Medulla oblongata (tissue), 1 donor: Measurements from ENCODE around the gene FOXO3.

Experiments used
- DNase-seq: peaks from one replicate; pipeline ENCODE4 v3.0.0-alpha.2; 2015; ENCODE audit errors: extremely low spot score

Gene FOXO3

DNA sequence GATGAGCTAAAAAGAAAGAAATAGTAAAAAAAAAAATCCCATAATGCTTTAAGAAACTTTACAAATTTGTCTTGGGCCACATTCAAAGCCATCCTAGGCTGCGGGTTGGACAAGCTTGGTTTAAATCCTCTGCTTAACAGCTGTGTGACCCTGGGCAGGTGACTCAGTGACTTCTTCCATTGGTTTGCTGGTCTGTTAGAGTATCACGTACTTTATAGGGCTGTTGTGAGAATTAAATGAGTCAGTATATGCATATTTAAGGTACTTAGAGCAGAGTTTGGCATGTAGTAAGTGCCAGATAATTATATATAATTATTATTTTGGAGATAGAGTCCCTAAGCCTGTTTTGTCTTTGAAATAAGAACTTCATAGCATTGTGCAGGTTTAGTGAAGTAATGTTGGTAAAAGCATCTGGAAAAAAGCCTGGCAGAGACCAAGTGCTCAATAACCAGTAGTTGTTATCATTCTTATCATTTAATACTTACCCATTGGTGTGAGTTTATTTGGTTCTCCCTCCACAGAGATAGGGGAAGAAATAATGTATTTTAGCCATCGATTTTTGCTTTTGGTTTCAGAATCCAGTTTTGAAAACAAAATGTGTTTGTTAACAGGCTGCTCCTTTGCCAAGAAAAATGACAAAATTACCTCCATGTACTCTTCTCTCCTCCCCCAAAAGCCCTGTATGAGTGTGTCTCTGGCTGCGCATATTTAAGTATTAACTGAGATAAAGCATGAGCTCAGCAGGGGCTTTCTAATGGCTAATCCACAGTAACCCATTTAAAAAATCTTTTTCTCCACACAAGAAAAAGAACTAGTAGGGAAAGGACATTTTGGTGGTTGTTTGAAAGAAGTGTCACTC is 67.2 kb downstream of the FOXO3 start:
- no peak for DNase-seq

DNA sequence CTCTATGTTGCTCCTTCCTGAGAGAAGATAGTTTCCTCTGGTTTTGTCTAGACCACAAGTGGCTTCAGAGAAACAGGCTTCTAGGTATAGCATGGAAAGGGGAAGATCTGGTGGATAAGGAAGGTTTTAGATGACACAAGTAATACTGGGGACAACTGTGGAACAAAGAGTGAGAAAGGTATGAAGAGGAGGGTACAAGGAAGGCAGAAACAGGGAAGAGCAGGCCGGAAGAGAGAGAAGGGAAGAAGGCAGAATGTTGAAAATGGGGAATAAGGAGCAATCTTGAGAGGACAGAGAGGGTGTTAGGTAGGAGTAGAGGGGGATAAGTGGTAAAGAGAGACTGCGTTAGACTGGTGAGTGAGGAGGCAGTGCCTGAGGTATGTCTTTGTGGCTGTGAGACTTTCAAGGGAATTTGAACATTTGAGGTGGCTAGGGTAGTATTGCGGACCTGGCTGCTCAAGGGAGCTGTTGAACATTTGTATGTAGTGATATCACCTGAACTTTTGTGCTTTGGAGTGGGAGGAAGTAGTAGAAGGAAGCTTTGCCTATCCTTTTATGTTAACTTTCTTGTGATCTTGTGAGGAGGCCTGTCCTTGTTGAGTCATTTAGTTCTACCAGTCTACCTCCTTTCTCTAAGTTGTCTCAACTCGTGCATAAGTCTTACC is 69.5 kb downstream of the FOXO3 start:
- DNase-seq: no peak

DNA sequence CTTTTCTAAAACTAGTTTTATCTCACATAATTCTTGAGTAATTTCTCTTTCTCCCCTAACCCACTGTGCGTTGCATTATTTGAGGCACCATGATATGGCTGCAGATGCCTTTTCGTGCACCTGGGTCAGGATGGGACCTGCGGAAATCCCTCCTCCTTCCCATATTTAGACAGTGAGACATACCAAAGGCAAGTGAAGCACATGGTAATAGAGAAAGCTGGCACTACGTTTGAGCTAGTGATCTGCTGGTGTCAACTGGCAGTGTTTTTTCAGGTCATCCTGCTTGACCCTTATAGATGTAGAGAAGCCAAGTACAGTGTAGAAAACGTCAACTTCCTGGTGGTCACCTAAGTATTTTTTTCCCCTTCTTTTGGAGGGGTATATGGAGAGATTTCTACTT is 71.7 kb downstream of the FOXO3 start:
- no peak for DNase-seq

DNA sequence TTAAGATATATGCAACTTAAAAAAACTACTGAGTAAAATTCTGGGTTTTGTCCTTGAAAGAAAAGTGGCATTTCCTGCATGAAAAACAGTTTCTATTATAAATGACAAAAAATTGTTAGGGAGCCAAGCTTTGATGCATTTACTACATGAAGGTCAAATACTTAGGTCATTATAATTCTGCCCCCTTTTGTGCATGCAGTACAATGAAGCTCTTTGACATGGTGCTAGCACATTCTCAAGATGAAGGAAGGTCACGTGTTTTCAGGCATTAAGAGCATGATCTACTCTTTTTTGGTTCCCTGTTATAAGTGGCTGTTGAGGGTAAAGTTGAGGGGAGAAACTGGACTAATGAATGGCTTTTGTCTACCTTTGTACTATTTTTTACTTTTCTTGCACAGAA is 72.7 kb downstream of the FOXO3 start:
- DNase-seq: peak; percentile 41

DNA sequence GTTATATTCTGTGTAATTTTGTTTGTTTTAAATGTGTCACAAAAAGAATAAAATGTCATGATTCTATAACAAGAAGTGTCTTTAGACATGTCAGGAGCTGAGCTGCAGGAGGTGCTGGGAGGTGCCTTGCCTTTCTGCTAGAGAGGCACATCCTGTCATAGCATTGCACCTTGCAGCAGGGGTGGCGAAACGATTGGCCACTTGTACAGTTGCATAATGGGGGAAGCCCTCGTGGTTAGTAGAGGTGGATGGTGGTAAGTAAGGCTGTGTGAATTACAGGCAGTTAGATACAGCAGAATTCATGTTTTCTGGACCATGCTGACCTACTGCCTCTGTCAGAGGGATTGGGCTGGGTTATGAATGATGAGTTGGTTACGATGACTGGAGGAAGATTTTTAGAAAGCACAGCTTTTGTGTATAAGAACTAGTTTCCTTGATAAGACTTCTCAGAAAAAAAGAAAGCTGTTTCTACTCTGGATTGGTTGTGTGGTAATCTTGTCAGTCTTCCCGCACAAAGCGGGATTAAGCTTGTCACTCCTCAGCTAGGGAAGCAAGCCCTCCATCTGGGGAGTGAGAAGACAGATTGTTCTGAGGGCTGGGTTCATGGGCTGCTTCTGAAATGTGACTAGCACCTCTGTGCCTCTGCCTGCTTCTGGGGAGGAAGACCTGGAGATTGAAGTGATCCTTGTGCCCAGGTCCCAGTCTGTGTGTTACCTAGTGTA is 74.9 kb downstream of the FOXO3 start:
- DNase-seq: no peak

DNA sequence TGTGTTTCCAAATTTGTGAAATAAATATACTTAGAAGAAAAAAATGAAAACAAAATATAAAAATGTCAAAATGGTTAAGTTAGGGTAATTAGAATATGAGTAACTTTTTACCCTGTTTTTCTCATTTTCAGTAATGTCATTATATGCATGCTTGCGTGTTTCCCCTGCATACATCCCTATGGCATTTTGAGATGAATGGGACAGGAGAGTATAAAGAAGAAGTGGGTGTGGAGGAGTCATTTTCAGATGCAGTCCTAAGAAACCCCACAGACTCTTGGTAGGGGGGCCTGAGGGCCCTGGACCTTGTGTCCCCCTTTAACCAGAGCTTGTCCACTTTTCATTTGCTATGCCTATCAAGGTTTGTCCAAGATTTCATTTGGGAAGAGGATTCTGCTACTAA is 77.2 kb downstream of the FOXO3 start:
- no peak for DNase-seq

DNA sequence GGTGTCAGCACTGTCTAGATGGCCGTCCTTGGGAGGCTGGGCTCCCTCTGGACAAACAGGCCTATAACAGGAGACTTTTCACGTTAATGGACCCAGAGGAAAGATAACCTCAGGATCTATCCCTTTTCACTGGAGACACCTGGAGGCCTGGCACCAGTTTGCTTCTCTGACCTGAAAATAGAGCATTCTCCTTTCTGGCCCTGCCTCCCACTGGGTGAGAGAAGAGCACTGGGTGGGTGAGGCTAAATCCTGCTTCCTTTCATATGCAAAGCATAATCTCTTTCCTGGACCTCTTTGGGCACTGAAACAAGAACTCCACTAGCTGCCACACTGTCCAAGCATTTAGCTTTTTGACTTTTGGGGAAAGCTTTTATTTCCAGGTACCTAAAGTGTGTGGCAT is 78.3 kb downstream of the FOXO3 start:
- no peak for DNase-seq

DNA sequence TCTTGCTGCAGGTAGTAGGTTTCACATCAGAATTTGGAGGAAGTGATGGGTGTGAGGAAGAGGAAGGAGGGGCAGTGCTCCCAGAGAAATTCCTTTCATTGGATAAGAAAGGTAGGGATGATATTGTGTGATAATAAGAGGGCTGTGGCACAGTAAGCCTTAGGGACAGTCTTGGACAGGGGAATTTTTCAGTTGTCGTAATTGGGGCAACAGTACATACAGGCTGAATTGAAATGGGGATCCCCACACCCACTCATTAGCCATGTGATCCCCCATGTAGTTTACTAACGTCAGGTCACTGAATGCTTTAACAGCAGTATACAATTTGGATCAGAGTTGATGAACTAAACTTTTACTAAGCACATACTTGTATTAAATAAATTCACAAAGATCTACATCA is 79.4 kb downstream of the FOXO3 start:
- no peak for DNase-seq

DNA sequence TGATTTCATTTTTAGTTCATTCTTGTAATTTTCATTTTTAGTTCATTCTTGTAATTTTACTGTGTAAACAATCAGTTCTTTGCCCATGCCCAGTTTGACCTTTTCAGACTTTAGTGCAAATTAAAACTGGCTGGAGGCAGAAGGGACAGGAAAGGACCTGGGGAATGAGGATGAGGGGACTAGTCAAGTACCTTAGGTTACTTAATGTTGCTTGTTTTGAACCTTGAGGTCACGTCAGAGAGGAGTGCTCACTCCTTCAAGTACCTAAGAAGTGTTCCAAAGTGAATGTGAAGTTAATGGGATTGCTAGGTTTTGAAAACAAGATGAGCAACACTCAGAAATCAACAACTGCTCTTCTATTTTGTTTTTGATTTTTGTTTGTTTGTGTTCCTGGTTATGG is 82.5 kb downstream of the FOXO3 start:
- no peak for DNase-seq

DNA sequence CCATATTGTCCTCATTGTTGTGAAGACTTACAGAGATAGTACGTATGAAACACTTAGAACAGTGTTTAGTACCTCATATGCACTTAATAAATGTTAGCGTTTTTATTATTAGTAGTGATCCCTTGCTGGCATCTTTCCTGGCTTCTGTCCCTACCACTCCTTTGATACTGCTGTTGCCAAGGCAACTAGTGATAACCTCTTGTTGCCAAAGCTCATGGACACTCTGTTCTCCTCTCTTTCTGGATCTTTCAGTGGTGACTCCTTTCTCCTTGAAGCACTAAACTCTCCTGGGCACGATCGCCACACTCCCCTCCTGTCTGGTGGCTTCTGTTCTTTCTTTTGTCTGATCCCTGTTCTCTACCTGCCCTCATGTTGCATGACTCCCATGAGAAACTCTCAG is 83.5 kb downstream of the FOXO3 start:
- no peak for DNase-seq

DNA sequence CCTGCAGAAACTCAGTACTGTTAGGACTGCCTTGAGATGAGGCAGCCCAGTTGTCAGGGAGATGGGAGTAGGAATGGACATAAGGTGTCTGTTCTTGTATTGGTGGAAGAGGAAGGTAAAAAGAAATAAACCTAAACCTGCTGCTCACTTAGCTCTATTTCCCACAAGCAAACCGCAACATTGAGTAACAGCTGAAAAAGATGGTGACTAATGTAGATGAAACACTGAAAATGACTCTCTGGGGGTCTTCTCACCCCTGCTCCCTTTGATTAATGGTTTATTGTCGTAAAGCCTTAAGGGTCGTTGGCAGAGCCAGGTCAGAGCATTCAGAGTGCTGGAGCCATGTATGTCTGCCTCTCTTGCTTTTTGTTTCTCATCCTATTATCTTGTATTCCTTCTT is 87.5 kb downstream of the FOXO3 start:
- no peak for DNase-seq

DNA sequence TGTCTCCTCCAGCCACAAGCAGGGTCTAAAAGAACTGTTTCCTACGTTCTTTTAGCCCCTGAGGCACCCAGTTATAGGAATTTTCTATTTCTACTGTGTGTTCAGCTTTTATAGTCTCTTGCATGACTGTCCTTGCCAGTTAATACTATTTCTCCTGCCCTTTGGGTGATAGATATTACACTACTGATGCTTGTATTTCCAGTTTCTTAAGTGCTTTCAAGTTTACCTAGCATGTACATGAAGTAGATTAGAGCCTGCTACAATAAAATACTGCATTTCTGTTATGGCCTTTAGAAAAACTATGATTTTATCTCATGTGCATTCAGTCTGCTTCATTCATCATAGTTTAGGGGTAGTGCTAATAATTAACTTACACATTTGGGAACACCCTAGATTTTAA is 89.6 kb downstream of the FOXO3 start:
- no peak for DNase-seq

DNA sequence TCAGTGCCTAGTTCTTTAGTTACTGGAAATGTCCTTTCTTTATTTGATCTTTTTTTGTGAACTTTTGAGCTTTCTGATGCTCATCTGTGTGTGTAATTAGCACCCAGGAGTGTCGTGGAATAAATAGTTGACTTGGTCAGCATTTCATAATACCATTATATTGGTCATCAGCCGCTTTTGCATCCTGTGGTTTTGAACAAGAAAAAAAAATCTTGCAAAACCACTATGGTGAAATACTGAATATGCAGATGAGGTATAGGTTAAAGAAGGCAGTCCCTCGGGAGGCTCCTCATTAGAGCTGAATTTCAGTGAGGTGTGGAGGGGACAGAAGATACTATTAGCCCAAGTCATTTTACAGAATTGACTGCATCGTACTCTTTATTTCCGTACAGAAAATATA is 90.1 kb downstream of the FOXO3 start:
- DNase-seq: no peak

DNA sequence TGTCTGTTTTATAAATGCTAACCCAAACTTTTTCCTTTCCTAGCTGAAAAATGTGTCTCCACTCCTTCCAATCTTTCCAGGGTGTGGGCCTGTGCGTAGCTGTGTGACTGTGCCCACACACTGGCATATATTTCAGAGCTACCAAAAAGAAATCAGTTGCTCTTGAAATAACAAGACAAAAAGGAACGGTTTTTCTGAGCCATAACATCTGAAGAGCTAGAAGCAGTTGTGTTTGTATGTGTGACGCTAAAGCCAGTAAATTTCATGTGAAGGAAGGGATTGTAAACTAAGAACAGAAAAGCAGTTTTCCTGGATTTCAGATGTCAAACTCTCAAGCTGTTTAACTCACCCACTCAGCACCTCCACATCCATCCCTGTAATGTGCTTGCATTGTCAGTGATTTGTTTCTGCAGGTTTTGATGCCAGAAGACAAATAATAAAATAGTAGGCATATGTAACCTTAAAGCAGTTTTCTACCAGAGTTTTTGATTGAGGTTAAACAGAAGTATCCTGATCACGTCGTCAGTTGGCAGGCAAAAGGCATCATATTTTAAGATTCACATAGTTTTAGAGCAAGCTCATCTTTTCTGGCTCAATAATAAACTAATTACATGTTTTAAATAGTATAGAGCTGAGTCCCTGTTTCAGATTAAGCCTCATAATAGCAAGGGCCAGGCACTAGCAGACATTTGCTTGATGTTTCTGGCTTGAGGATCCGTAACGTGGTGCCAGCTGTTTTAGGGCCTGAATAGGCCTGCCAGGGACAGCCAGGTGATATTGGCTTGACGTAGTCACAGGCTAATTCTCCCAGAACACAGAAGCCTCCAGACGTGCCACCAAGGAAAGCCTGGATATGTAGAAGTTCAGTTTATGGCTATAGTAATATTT is 90.9 kb downstream of the FOXO3 start:
- DNase-seq: no peak

DNA sequence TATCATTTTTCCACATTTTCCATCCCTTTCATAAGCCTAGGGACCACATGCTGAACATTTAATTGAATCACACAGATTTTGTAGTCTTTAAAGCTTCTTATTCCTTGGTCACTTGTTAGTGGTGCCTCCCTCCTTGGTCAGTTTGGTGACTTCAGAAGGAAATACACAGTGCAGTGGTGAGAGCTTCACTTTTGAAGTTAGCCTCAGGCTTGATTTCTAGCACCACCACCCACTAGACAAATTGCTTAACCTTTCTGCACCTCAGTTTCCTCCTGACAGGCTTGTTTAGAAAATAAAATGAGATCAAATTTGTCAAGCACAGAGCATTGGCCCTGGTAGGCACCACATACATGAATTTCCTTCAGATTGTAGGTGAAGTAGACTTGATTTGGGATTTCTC is 91.7 kb downstream of the FOXO3 start:
- no peak for DNase-seq

DNA sequence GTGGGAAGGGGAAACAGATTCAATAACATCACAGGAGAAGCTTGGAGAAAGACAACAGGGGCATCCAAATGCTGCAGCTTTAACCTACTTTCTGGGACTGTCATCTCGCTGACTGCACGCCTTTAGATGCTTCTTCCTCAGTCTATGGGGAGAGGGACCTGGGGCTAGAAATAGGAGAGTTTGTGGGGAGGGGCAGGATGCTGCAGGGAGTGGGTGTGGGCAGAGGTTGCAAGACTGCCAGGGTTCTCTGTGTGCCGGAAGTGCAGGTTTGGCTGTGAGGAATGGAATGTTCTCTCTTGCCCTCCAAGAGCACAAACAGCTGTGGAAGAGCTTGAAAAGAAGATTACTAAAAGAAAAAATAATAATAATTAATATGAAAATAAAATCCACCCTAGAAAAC is 93.2 kb downstream of the FOXO3 start:
- DNase-seq: no peak

DNA sequence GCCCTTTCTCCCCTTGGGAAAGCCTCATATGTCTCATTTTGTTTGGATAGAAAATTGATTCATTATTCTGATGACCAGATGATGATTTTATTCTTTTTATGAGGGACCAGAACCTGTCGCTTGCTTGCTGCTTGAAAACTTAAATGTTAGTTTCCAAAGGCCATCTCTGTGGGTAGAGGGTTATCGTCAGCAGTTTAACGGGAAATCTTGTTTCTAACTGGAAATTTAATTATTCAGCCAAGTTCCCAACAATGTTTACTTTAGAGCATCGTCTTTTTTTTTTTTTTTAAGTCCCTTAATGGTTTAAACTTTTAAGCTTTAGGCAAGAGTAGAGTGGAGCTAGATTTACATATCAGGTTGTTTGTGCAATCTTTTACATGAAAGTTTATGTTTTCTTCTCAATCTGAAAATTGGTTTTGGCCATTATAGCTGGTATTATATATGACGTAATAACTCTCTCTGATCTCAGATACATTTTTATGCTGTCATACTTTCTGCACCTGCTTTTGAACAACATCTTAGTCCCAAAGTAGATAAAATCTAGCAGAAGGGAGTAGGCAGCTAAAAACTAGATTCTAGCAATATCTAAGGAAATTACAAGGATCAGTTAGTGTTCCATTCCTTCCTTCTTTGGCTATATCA is 93.9 kb downstream of the FOXO3 start:
- DNase-seq: no peak

DNA sequence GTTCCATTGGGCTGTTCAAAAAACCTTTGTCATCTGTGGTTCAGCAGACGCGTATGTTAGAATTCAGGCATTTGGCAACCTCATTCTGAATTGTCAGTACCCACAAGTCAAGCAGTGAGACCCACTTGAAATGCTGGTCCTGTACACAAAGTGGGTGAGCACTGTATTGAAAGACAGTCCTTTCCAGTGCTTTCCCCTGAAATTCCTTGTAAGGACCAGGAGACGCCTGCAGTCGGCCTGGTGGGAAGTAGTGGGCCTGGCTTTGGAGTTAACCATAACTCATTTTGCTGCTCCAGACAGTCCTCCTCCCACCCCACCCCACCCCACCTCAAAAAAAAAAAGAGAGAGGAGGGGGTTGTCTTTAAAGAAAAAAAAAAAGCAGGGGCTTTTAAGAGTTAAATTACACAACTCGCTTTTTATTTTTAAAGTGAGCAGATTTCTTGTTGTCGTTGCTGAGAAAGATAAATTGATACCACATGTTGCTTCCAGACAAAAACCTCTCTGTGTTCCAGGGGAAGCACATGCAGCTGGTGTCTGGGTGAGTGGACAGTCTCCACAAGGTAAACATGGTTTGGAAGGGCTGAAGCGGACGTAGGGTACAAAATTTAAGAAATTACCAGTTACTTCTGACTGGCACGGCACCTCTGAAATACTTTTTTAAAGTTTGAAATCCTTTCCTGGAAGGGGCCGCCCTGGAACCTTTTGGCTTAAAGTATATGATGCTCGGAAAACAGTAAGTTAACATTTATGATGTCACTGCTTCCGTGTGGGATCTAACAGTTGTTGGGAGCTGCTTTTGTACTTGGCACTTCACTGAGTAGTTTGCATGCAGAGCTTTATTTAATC is 95.3 kb downstream of the FOXO3 start:
- peak; percentile 81 for DNase-seq

DNA sequence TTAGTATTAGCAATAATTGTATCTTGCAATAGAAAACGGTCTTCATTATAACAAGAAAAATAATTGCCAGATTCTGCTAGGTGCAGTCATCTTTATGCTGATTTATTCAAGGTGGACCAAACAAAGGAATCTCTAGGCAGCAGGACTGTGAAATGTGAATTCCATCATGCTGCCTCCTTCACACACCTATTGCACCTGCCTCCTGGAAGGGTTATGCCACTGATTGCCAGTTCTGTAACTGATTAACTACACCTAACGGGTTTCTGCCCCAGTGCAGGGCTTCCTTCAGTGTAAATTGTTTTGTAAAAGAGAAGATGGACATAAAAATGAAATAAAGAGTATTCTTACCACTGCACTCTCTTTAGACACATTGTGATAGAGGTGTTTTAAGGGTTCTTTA is 96.1 kb downstream of the FOXO3 start:
- no peak for DNase-seq

DNA sequence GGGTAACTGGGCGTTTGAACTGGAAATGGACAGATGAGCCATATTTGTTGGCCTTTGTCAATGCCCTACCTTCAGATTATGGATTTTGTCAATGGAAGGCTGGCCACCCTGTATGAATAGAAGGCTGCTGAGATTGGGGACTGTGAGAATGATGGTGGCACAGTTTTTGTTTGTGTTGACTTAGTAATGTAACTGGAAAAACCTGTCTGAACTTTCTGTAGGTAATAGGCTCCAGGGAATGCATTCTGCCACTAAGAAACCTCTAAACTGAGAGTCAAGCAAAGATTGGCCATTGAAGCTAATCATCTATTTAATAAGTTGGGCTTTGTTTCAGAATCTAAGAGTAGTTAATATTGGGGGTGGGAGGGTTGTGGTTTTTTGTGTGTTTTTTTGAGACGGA is 97.5 kb downstream of the FOXO3 start:
- no peak for DNase-seq
